ENCODE data around the gene GHITM.
"Not testable (repeated sequence)": the region's sequence is repeated elsewhere in the genome, so short reads cannot be mapped to it uniquely, and the experiment has no call there.

The GHITM gene

DNA sequence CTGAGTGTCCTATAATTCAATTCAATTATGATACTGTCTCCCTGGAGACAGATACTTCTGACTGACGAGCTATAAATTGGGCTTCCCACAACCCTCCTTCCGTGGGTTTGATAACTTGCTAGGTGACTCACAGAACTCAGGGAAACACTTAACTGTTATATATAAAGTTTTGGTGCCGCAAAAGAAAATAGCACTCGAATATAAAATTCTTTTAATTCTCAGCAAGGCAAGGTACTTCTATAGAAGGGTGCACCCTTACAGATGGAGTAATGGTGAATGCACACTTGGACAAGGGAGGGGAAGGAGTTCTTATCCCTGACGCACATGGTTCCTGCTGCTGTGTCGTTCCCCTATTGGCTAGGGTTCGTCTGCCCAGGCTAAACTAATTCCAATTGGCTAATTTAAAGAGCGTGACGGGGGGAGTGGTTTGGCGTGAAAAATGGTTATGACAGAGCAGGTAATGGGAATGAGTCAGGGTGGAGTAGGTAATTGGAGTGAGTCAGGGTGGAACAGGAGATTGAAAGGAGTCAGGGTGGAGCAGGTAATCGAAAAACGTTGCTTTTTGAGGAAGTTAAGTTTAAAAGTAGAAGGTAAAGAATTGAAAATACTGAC, 20.8 kb upstream of the GHITM start:
- Histone ChIP-seq H3K9ac (ENCODE audit: low read depth, low read length) (no peak overlapping the region), H3K27me3 (ENCODE audit: control insufficient read depth, insufficient read depth, low read length) (no peaks in the 10 kb centered on the region), H3K36me3 (ENCODE audit: insufficient read depth, low read length) (no peaks in the 10 kb centered on the region), H3K4me3 (ENCODE audit: low read length) (no peak overlapping the region), H3K4me2 (ENCODE audit: low read length) (no peak overlapping the region), H3K9me3 (replicated peaks; ENCODE audit: low read length) (no peaks in the 10 kb centered on the region), H3K4me1 (ENCODE audit: control insufficient read depth, insufficient read depth, low read length) (no peaks in the 10 kb centered on the region)

DNA sequence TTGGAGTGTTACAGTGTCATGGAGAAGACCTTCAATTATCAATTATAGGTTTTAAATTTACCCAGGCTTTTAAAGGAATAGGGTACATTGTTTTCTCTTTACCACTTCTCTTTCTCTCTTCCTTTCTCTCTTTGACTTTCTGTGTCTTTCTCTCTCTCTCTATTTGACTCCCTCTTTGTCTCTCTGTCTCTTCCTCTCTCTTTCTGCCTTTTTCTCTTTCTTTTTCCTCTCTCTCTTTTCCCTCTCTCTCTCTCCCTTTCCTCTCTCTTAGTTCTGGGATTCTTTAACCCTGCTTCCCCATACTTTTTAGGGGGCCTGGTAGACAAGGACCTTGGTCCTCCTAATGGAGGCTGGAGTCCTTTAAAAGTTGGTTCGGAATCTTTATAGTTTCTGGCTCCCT, 15.9 kb upstream of the GHITM start:
- Histone ChIP-seq H3K9me3 (replicated peaks; ENCODE audit: low read length) (no peaks in the 10 kb centered on the region), H3K4me2 (ENCODE audit: low read length) (no peak overlapping the region), H3K4me1 (ENCODE audit: control insufficient read depth, insufficient read depth, low read length) (no peaks in the 10 kb centered on the region), H3K4me3 (ENCODE audit: low read length) (no peak overlapping the region), H3K36me3 (ENCODE audit: insufficient read depth, low read length) (no peaks in the 10 kb centered on the region), H3K9ac (ENCODE audit: low read depth, low read length) (no peak overlapping the region), H3K27me3 (ENCODE audit: control insufficient read depth, insufficient read depth, low read length) (no peaks in the 10 kb centered on the region)

DNA sequence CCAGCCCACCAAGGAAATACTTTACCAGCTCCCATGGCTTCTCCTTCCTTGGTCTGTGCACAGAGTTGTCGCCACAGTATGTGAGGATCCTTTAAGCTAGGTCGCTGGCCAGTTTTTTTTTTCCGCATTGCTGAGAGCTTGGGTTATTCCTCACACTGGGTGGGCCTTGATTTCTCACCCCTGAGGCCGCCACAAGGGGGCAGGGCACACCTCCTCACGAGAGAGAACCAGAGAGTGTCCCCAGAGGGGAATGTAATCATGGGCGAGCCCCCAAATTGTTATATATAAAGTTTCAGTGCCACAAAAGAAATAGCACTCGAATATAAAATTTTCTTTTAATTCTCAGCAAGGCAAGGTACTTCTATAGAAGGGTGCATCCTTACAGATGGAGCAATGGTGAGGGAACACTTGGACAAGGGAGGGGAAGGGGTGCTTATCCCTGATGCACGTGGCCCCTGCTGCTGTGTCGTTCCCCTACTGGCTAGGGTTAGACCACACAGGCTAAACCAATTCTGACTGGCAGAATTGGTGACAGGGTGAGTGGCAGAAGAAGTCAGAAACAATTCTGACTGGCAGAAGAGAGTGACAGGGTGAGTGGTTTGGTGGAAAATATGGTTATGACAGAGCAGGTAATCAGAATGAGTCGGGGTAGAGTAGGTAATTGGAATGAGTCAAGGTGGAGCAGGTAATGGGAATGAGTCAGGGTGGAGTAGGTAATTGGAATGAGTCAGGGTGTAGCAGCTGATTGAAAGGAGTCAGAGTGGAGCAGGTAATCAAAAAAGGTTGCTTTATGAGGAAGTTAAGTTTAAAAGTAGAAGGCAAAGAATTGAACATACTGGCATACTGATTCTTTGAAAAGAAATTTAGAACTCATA, 13.2 kb upstream of the GHITM start:
- not testable (repeated sequence) for H3K36me3 ChIP-seq (ENCODE audit: insufficient read depth, low read length); H3K4me1 ChIP-seq (ENCODE audit: control insufficient read depth, insufficient read depth, low read length); H3K4me3 ChIP-seq (ENCODE audit: low read length); H3K27me3 ChIP-seq (ENCODE audit: control insufficient read depth, insufficient read depth, low read length); H3K4me2 ChIP-seq (ENCODE audit: low read length); H3K9ac ChIP-seq (ENCODE audit: low read depth, low read length); H3K9me3 ChIP-seq (replicated peaks; ENCODE audit: low read length)

DNA sequence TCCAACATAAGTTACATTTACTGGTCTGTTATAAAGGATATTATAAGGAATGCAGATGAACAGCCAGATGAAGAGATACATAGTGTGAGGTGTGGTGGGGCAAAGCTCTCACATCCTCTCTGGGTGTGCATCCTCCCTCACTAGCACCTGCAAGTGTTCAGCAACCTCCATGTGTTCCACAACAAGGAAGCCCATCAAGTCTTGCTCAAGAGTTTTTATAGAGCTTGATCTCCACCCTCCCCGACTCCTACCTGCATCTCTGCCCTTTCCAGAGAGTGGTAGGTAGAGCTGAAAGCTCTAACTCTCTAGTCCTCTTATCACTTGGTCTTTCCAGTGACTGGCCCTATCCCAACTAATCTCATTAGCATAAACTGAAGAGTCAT, 12.5 kb upstream of the GHITM start:
- H3K27me3 ChIP-seq (ENCODE audit: control insufficient read depth, insufficient read depth, low read length) = peaks cover 5% of the 10 kb centered on the region
- H3K4me2 ChIP-seq (ENCODE audit: low read length) = no peak overlapping the region
- no peaks in the 10 kb centered on the region for H3K36me3 ChIP-seq (ENCODE audit: insufficient read depth, low read length)
- no peaks in the 10 kb centered on the region for H3K9me3 ChIP-seq (replicated peaks; ENCODE audit: low read length)
- no peaks in the 10 kb centered on the region for H3K4me1 ChIP-seq (ENCODE audit: control insufficient read depth, insufficient read depth, low read length)
- no peak overlapping the region for H3K4me3 ChIP-seq (ENCODE audit: low read length)
- H3K9ac ChIP-seq (ENCODE audit: low read depth, low read length) = no peak overlapping the region

DNA sequence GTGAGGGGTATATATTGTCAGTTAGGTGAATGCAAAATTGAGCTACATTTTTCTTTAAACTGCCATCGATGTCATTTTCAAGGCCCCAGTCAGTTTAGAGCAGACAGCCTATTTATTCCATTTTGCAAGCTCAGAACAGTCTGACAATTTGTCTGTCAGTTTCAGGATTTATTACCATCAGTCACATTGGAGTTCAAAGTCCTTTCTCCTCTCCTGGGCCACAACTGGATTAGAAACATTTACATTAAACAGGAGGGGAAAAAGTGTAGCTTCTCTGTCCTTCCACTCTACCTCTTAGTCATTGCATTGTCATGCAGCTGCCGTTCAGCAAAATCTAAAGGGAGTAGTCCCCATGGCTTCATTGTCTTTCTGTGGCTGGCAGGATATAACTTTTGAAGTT, 3.5 kb upstream of the GHITM start:
- H3K9ac ChIP-seq (ENCODE audit: low read depth, low read length) = no peak overlapping the region
- no peaks in the 10 kb centered on the region for H3K9me3 ChIP-seq (replicated peaks; ENCODE audit: low read length)
- peaks cover 11% of the 10 kb centered on the region for H3K4me1 ChIP-seq (ENCODE audit: control insufficient read depth, insufficient read depth, low read length)
- H3K4me2 ChIP-seq (ENCODE audit: low read length) = no peak overlapping the region
- H3K36me3 ChIP-seq (ENCODE audit: insufficient read depth, low read length) = no peaks in the 10 kb centered on the region
- H3K4me3 ChIP-seq (ENCODE audit: low read length) = no peak overlapping the region
- peaks cover 4% of the 10 kb centered on the region for H3K27me3 ChIP-seq (ENCODE audit: control insufficient read depth, insufficient read depth, low read length)

DNA sequence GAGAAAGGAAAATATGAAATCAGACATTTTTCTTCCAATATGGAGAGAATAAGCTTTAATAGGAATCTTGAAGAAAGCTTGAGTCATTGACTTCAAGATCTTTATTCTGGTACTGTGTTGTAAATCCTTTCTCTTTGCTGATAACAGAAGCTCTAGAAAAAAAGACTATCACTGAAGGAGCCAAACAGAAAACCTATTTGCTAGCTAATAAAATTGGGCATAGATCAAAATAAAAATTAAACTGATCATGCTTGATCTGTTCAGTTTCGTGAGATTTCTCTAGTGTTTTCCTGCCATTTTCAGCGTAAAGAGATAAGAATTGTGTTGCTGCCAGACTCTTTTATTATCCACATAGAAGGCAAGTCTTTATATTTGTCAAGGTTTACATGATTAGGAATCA, 1.5 kb upstream of the GHITM start:
- Histone ChIP-seq H3K36me3 (ENCODE audit: insufficient read depth, low read length) (peaks cover 4% of the 10 kb centered on the region), H3K27me3 (ENCODE audit: control insufficient read depth, insufficient read depth, low read length) (peaks cover 4% of the 10 kb centered on the region), H3K4me3 (ENCODE audit: low read length) (no peak overlapping the region), H3K4me1 (ENCODE audit: control insufficient read depth, insufficient read depth, low read length) (peaks cover 11% of the 10 kb centered on the region), H3K9me3 (replicated peaks; ENCODE audit: low read length) (no peaks in the 10 kb centered on the region), H3K9ac (ENCODE audit: low read depth, low read length) (no peak overlapping the region), H3K4me2 (ENCODE audit: low read length) (no peak overlapping the region)

DNA sequence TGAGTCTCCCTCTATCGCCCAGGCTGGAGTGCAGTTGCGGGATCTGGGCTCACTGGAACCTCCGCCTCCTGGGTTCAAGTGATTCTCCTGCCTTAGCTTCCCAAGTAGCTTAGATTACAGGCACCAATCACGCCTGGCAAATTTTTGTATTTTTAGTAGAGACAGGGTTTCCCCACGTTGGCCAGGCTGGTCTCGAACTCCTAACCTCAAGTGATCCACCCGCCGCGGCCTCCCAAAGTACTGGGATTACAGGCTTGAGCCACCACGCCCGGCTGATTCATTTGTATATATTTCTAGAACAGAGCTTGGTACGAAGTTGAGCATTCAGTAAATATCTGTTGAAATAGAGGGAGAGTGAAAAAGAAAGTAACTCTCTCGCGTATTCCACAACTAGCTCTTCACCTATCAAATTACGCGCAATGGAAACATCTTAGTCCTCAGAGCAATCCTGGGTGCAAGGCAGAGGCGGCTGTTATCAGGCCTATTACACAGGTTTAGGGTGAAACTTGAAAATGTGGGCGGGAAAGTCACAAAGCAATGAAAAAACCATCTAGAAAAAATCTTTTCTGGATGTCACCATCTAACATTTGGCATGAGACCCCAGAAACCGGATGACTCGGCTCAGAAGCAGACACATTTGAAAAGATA, 707 bp upstream of the GHITM start:
- H3K4me2 ChIP-seq (ENCODE audit: low read length) = peak overlapping the region; percentile 89
- peaks cover 11% of the 10 kb centered on the region for H3K4me1 ChIP-seq (ENCODE audit: control insufficient read depth, insufficient read depth, low read length)
- peaks cover 4% of the 10 kb centered on the region for H3K27me3 ChIP-seq (ENCODE audit: control insufficient read depth, insufficient read depth, low read length)
- H3K36me3 ChIP-seq (ENCODE audit: insufficient read depth, low read length) = peaks cover 12% of the 10 kb centered on the region
- peak overlapping the region; percentile 97 for H3K9ac ChIP-seq (ENCODE audit: low read depth, low read length)
- peak overlapping the region; percentile 72 for H3K4me3 ChIP-seq (ENCODE audit: low read length)
- H3K9me3 ChIP-seq (replicated peaks; ENCODE audit: low read length) = no peaks in the 10 kb centered on the region

DNA sequence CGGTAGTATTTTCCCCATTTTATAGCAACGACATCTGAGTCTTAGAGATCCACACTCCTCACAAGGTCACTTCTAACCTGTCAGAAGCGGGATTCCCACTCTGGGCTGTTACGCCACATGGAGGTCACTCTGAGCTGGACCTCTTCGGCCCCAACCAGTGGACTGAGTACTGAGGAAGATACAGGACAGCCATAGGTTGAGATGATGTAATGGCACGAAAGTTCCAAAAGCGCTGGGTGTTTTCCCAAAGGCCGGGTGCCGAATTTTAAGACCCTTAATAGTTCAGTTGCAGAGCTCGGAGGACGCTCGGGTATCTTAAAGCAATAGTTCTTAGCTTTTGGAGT, 699 bp downstream of the GHITM start:
- Histone ChIP-seq H3K9ac (ENCODE audit: low read depth, low read length) (peak overlapping the region; percentile 97), H3K27me3 (ENCODE audit: control insufficient read depth, insufficient read depth, low read length) (no peaks in the 10 kb centered on the region), H3K4me3 (ENCODE audit: low read length) (peak overlapping the region; percentile 93), H3K4me2 (ENCODE audit: low read length) (peak overlapping the region; percentile 96), H3K36me3 (ENCODE audit: insufficient read depth, low read length) (peaks cover 24% of the 10 kb centered on the region), H3K9me3 (replicated peaks; ENCODE audit: low read length) (no peaks in the 10 kb centered on the region), H3K4me1 (ENCODE audit: control insufficient read depth, insufficient read depth, low read length) (peaks cover 11% of the 10 kb centered on the region)

DNA sequence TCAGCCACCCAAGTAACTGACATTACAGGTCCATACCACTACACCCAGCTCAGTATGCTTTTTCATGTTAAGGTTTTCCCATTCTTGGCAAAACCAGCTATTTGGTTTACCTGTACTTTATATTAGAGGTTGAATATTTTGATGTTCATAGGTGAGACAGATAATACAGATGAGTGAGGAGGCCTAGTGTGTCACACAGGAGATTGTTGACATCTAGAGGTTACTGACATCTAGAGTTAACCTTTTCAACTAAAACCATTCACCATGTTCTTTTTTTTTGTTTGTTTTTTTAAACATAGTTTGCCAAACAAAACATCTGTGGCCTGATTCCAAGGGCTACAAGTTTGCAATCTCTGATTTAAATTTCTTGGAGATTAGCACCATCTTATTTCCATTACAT, 8.0 kb downstream of the GHITM start:
- Histone ChIP-seq H3K9ac (ENCODE audit: low read depth, low read length) (no peak overlapping the region), H3K4me2 (ENCODE audit: low read length) (no peak overlapping the region), H3K27me3 (ENCODE audit: control insufficient read depth, insufficient read depth, low read length) (no peaks in the 10 kb centered on the region), H3K36me3 (ENCODE audit: insufficient read depth, low read length) (peaks cover 79% of the 10 kb centered on the region), H3K9me3 (replicated peaks; ENCODE audit: low read length) (no peaks in the 10 kb centered on the region), H3K4me1 (ENCODE audit: control insufficient read depth, insufficient read depth, low read length) (no peaks in the 10 kb centered on the region), H3K4me3 (ENCODE audit: low read length) (no peak overlapping the region)

DNA sequence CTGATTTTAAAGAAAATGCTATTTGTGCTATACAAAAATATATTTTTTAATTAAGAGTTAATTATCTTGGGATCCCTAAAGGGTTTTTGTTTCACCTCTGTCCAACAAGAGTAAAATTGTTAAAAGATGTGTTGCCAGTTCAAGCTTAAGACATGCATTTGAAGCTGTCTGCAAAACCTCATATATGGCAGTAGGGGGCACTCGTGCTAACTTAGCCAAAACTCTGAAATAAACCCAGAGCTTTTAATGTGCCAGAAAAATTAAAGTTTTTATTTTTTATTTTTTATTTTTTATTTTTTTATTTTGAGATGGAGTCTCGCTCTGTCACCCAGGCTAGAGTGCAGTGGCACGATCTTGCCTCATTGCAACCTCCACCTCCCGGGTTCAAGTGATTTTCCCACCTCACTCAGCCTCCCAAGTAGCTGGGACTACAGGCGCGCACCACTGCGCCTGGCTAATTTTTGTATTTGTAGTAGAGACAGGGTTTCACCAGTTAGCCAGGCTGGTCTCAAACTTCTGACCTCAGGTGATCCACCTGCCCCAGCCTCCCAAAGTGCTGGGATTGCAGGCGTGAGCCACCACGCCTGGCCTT, 8.8 kb downstream of the GHITM start:
- not testable (repeated sequence) for H3K4me1 ChIP-seq (ENCODE audit: control insufficient read depth, insufficient read depth, low read length); H3K4me3 ChIP-seq (ENCODE audit: low read length); H3K9ac ChIP-seq (ENCODE audit: low read depth, low read length); H3K4me2 ChIP-seq (ENCODE audit: low read length); H3K27me3 ChIP-seq (ENCODE audit: control insufficient read depth, insufficient read depth, low read length); H3K9me3 ChIP-seq (replicated peaks; ENCODE audit: low read length)
- peaks cover 79% of the 10 kb centered on the region for H3K36me3 ChIP-seq (ENCODE audit: insufficient read depth, low read length)

DNA sequence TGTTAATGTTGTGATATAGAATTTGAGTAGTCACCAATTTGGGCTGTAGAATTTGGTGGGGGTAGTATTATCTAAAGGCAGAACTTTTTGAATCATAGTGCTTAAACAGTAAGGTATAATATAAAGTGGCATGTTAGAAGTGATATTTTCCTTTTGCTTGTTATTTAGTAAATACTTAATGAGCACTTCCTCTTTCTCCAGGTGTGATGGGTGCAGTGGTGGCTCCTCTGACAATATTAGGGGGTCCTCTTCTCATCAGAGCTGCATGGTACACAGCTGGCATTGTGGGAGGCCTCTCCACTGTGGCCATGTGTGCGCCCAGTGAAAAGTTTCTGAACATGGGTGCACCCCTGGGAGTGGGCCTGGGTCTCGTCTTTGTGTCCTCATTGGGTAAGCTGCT, 10.5 kb downstream of the GHITM start:
- H3K9ac ChIP-seq (ENCODE audit: low read depth, low read length) = no peak overlapping the region
- H3K4me1 ChIP-seq (ENCODE audit: control insufficient read depth, insufficient read depth, low read length) = no peaks in the 10 kb centered on the region
- H3K4me3 ChIP-seq (ENCODE audit: low read length) = no peak overlapping the region
- peaks cover 77% of the 10 kb centered on the region for H3K36me3 ChIP-seq (ENCODE audit: insufficient read depth, low read length)
- no peaks in the 10 kb centered on the region for H3K9me3 ChIP-seq (replicated peaks; ENCODE audit: low read length)
- no peaks in the 10 kb centered on the region for H3K27me3 ChIP-seq (ENCODE audit: control insufficient read depth, insufficient read depth, low read length)
- H3K4me2 ChIP-seq (ENCODE audit: low read length) = no peak overlapping the region

Data from skeletal muscle satellite cell (primary cell).